LHCN-M2 (cell line): ENCODE data around the gene LAX1. TPM values are rescaled to one million over a fixed set of nuclear protein-coding genes. Genes with fewer than 3 reads are reported as not detected.
"Not testable (repeated sequence)": the region's sequence is repeated elsewhere in the genome, so short reads cannot be mapped to it uniquely, and the experiment has no call there.

Experiments used
- DNase-seq: peaks from one replicate; pipeline ENCODE4 v3.0.0-alpha.2; 2012; ENCODE audit warnings: low read depth
- total RNA-seq: library from RNA; depleted of rRNA; stranded (reverse); fragments of >200 nt; gene quantifications from 2 replicates; pipeline ENCODE4 v1.2.3, GENCODE V29; 2014

The LAX1 gene
- total RNA-seq, 1 experiment from 2014 or later, result not detected

- DNase-seq, result peak; percentile 67
These were observed 4.7 kb downstream of the LAX1 start for GRCh38 chr1:203769505-203770343.

GRCh38 chr1:203771901-203772301 lies 6.9 kb downstream of the LAX1 start:
- DNase-seq, result peak; percentile 12

GRCh38 chr1:203772836-203773235 lies 7.9 kb downstream of the LAX1 start:
- no peak for DNase-seq

GRCh38 chr1:203776636-203777035 lies 11.7 kb downstream of the LAX1 start:
- peak; percentile 22 for DNase-seq

GRCh38 chr1:203777596-203777995 lies 12.6 kb downstream of the LAX1 start:
- no peak for DNase-seq

GRCh38 chr1:203778146-203778545 lies 13.2 kb downstream of the LAX1 start:
- DNase-seq, result no peak

- DNase-seq, result no peak
These were observed 13.8 kb downstream of the LAX1 start for GRCh38 chr1:203778789-203779188.

GRCh38 chr1:203781962-203782361 lies 17.0 kb downstream of the LAX1 start:
- no peak for DNase-seq

GRCh38 chr1:203789966-203790365 lies 25.0 kb downstream of the LAX1 start:
- no peak for DNase-seq

GRCh38 chr1:203791498-203791897 lies 26.5 kb downstream of the LAX1 start:
- DNase-seq, result no peak

GRCh38 chr1:203792486-203792885 lies 27.5 kb downstream of the LAX1 start:
- no peak for DNase-seq

GRCh38 chr1:203793561-203793960 lies 28.6 kb downstream of the LAX1 start:
- not testable (repeated sequence) for DNase-seq

GRCh38 chr1:203794764-203795440 lies 29.9 kb downstream of the LAX1 start:
- no peak for DNase-seq

- peak; percentile 99 for DNase-seq
These were observed 30.7 kb downstream of the LAX1 start, which contains the start of the genes ZBED6 and ZC3H11A for GRCh38 chr1:203795441-203796235. ZBED6 (plus strand) TSS chr1:203795623; CDS start chr1:203797523, 1,900 bp downstream. ZC3H11A (plus strand) TSS chr1:203795623; CDS start chr1:203817071, 21,448 bp downstream.

- DNase-seq, result peak; percentile 52
These were observed 31.2 kb downstream of the LAX1 start for GRCh38 chr1:203796236-203796605.

- DNase-seq, result peak; percentile 81
These were observed 32.2 kb downstream of the LAX1 start for GRCh38 chr1:203797216-203797615.

- DNase-seq, result no peak
These were observed 33.1 kb downstream of the LAX1 start for GRCh38 chr1:203797948-203798655.

GRCh38 chr1:203799157-203799556 lies 34.2 kb downstream of the LAX1 start:
- no peak for DNase-seq

- peak; percentile 5 for DNase-seq
These were observed 35.0 kb downstream of the LAX1 start for GRCh38 chr1:203799971-203800370.

GRCh38 chr1:203805689-203806088 lies 40.7 kb downstream of the LAX1 start:
- DNase-seq, result no peak

GRCh38 chr1:203807196-203807595 lies 42.2 kb downstream of the LAX1 start:
- DNase-seq, result peak; percentile 97
